Prostate gland (tissue), 2 donors: ENCODE results near the gene ANXA2R.

Experiments
- CTCF ChIP-seq, 4 experiments: fragments of 200-600 bp in 2 of 4; fragments of 450-650 bp in 2 of 4; sonication (generic) in 2 of 4; IDR thresholded peaks; 1 replicate in 3 of 4; 2 replicates in 1 of 4; pipeline ENCODE4 v1.5.1; 2016 to 2019; ENCODE audit warnings: antibody characterized with exemption in 4 of 4, mild to moderate bottlenecking in 2 of 4, moderate library complexity in 2 of 4
- POLR2A ChIP-seq: fragments of 450-650 bp; IDR thresholded peaks from one replicate; pipeline ENCODE4 v1.6.1; 2016; ENCODE audit warnings: antibody characterized with exemption, mild to moderate bottlenecking
- POLR2AphosphoS5 ChIP-seq: sonication (generic); formaldehyde crosslinking; IDR thresholded peaks from one replicate; pipeline ENCODE4 v1.6.1; 2017; ENCODE audit warnings: antibody characterized with exemption

GRCh38 chr5:43049236-43049635 lies 9.1 kb upstream of the ANXA2R start:
- TF ChIP-seq CTCF (IDR thresholded peaks at IDR 0.05) = no peak
- no peak for TF ChIP-seq POLR2A
- TF ChIP-seq POLR2AphosphoS5 = no peak
